A549 (cell line): Measurements from ENCODE around the gene MAP3K13. TPM values are rescaled to one million over a fixed set of nuclear protein-coding genes. Genes with fewer than 3 reads are reported as not detected.

Experiments
- ATAC-seq, 2 experiments: fragments of 200-7000 bp in 1 of 2; fragments of >200 bp in 1 of 2; cut with Nextera tagmentation in 1 of 2; cut with Tn5 transposase in 1 of 2; 3 replicates each; pipeline versions ENCODE4 v1.8.0 to v1.9.1; 2018 to 2020; ENCODE audit warnings: mild to moderate bottlenecking in 1 of 2, moderate library complexity in 1 of 2
- CTCF ChIA-PET: fragments of 300-600 bp; sonication (Branson Sonifier 250); formaldehyde crosslinking; extraction: SDS; loops from one replicate; lab custom pipeline; 2021; ENCODE audit warnings: antibody characterized with exemption, inconsistent platforms; lab: Yijun Ruan, JAX
- POLR2A ChIA-PET: fragments of 350-600 bp; formaldehyde crosslinking; extraction: SDS; loops from one replicate; lab custom pipeline; 2021; ENCODE audit warnings: antibody characterized with exemption, inconsistent platforms; lab: Yijun Ruan, JAX
- DNase-seq, 2 experiments: peaks; one replicate each; pipeline versions ENCODE4 v3.0.0 to v3.0.0-alpha.2; 2011 to 2016; ENCODE audit warnings: low read depth in 1 of 2, low spot score in 1 of 2
- FAIRE-seq: peaks from 2 replicates; lab custom pipeline; 2011; peaks lifted over from hg19 to GRCh38; lab: Jason Lieb, UNC
- H3K27ac ChIP-seq, 2 experiments: fragments of >200 bp; sonication (Bioruptor Twin); formaldehyde crosslinking; 3 replicates each; pipeline ENCODE4 v1.5.1; 2016 to 2017
- H3K4me1 ChIP-seq: fragments of >200 bp; sonication (Bioruptor Twin); formaldehyde crosslinking; 3 replicates; pipeline ENCODE4 v1.6.1; 2016
- H3K4me2 ChIP-seq: fragments of >200 bp; sonication (Bioruptor Twin); formaldehyde crosslinking; 3 replicates; pipeline ENCODE4 v1.6.1; 2016
- H3K4me3 ChIP-seq: fragments of >200 bp; sonication (Bioruptor Twin); formaldehyde crosslinking; 3 replicates; pipeline ENCODE4 v1.5.1; 2016
- H3K9me3 ChIP-seq: fragments of >200 bp; sonication (Bioruptor Twin); formaldehyde crosslinking; 3 replicates; pipeline ENCODE4 v1.6.1; 2016
- BHLHE40 ChIP-seq: IDR thresholded peaks from 2 replicates; pipeline ENCODE4 v1.6.1; 2012; ENCODE audit warnings: low read depth, low read length, inconsistent platforms
- CEBPB ChIP-seq, 2 experiments: fragments of >200 bp in 1 of 2; sonication (Bioruptor Twin) in 1 of 2; formaldehyde crosslinking in 1 of 2; IDR thresholded peaks; 2 replicates each; pipeline ENCODE4 v1.6.1; 2012 to 2016
- CHD4 ChIP-seq: fragments of 200-600 bp; sonication (generic); IDR thresholded peaks from 2 replicates; pipeline ENCODE4 v1.6.1; 2016; ENCODE audit warnings: antibody characterized with exemption, mild to moderate bottlenecking, borderline replicate concordance
- EHF ChIP-seq: fragments of 250-450 bp; sonication (Bioruptor Pico); IDR thresholded peaks from 2 replicates; pipeline ENCODE4 v1.5.0; 2020; ENCODE audit warnings: mild to moderate bottlenecking
- FOSB ChIP-seq: fragments of 250-450 bp; sonication (Bioruptor Pico); IDR thresholded peaks from 2 replicates; pipeline ENCODE4 v1.5.0; 2020; ENCODE audit warnings: mild to moderate bottlenecking, moderate library complexity
- FOXS1 ChIP-seq: fragments of 250-450 bp; sonication (Bioruptor Pico); IDR thresholded peaks from 2 replicates; pipeline ENCODE4 v1.5.0; 2020; ENCODE audit warnings: mild to moderate bottlenecking, moderate library complexity
- HDAC2 ChIP-seq: fragments of 200-600 bp; sonication (generic); IDR thresholded peaks from 2 replicates; pipeline ENCODE4 v1.6.1; 2016
- HEYL ChIP-seq: fragments of 250-450 bp; sonication (Bioruptor Pico); IDR thresholded peaks from 2 replicates; pipeline ENCODE4 v1.8.0; 2021; ENCODE audit warnings: mild to moderate bottlenecking, moderate library complexity
- JUN ChIP-seq, 2 experiments: fragments of >200 bp; sonication (Bioruptor Twin); formaldehyde crosslinking; IDR thresholded peaks; 2 replicates in 1 of 2; 3 replicates in 1 of 2; pipeline ENCODE4 v1.6.1; 2016 to 2017
- KDM1A ChIP-seq: fragments of 200-600 bp; sonication (generic); IDR thresholded peaks from 2 replicates; pipeline ENCODE4 v1.6.1; 2016; ENCODE audit warnings: low read depth, mild to moderate bottlenecking
- KDM5A ChIP-seq: fragments of 200-600 bp; sonication (generic); IDR thresholded peaks from 2 replicates; pipeline ENCODE4 v1.6.1; 2016; ENCODE audit warnings: antibody characterized with exemption, mild to moderate bottlenecking
- MYC ChIP-seq: IDR thresholded peaks from 2 replicates; pipeline ENCODE4 v1.6.1; 2012; ENCODE audit warnings: mild to moderate bottlenecking, inconsistent platforms, low read length, improper control_type of control experiment, borderline replicate concordance
- NFE2L2 ChIP-seq: fragments of 150-350 bp; conservative IDR thresholded peaks from 2 replicates; pipeline ENCODE4 v1.6.1; 2014; ENCODE audit warnings: low read length
- NPAS2 ChIP-seq: fragments of 250-450 bp; sonication (Bioruptor Pico); IDR thresholded peaks from 2 replicates; pipeline ENCODE4 v1.8.0; 2022; ENCODE audit warnings: mild to moderate bottlenecking, moderate library complexity, borderline replicate concordance
- POLR2A ChIP-seq: IDR thresholded peaks from 2 replicates; pipeline ENCODE4 v1.6.1; 2012; ENCODE audit warnings: mild to moderate bottlenecking, low read length
- RCOR1 ChIP-seq: fragments of 150-350 bp; IDR thresholded peaks from 2 replicates; pipeline ENCODE4 v1.6.1; 2014; ENCODE audit warnings: antibody characterized with exemption, low read length, low read depth
- RNF2 ChIP-seq: fragments of 200-600 bp; sonication (generic); IDR thresholded peaks from 2 replicates; pipeline ENCODE4 v1.6.1; 2016; ENCODE audit warnings: low read depth, mild to moderate bottlenecking, antibody characterized with exemption, moderate library complexity, borderline replicate concordance
- ZC3H11A ChIP-seq: fragments of 450-650 bp; IDR thresholded peaks from 2 replicates; pipeline ENCODE4 v1.6.1; 2014; ENCODE audit warnings: antibody characterized with exemption, mild to moderate bottlenecking
- WGBS: methylation state at CpG from one replicate; pipeline ENCODE4 v1.1.6; 2017; ENCODE audit errors: missing lambda C conversion rate; 5-methylcytosine and 5-hydroxymethylcytosine counted together
- polyA plus RNA-seq, 4 experiments: library from polyadenylated mRNA; depleted of rRNA in 3 of 4; stranded (reverse); fragments of >200 nt; fragmentation: RNase III in 1 of 4; extraction: RNeasy Plus Mini Kit Qiagen cat#74134 plus additional on column Dnase treatment in 1 of 4; gene quantifications; 2 replicates in 3 of 4; 3 replicates in 1 of 4; pipeline ENCODE4 v1.2.3, GENCODE V29; 2011 to 2017
- TF ChIP-seq, protein P1 (sequence below): fragments of >200 bp; sonication (Bioruptor Twin); formaldehyde crosslinking; IDR thresholded peaks from 3 replicates; pipeline ENCODE4 v1.5.1; 2016
- TF ChIP-seq, protein P2 (sequence below): fragments of 200-600 bp; sonication (generic); IDR thresholded peaks from 2 replicates; pipeline ENCODE4 v1.6.1; 2016; ENCODE audit warnings: antibody characterized with exemption, mild to moderate bottlenecking, moderate library complexity
- TF ChIP-seq, protein P3 (sequence below): IDR thresholded peaks from 2 replicates; pipeline ENCODE4 v1.6.1; 2012; ENCODE audit warnings: low read depth, borderline replicate concordance
- TF ChIP-seq, protein P4 (sequence below): IDR thresholded peaks from 2 replicates; pipeline ENCODE4 v1.6.1; 2012
- TF ChIP-seq, protein P5 (sequence below): fragments of 450-650 bp; IDR thresholded peaks from 2 replicates; pipeline ENCODE4 v1.6.1; 2014; ENCODE audit warnings: antibody characterized with exemption

MAP3K13 gene
- polyA plus RNA-seq, 2 of the 4 experiments (the other 2 are of a cell fraction), result 15.8 to 23.2 TPM

DNA sequence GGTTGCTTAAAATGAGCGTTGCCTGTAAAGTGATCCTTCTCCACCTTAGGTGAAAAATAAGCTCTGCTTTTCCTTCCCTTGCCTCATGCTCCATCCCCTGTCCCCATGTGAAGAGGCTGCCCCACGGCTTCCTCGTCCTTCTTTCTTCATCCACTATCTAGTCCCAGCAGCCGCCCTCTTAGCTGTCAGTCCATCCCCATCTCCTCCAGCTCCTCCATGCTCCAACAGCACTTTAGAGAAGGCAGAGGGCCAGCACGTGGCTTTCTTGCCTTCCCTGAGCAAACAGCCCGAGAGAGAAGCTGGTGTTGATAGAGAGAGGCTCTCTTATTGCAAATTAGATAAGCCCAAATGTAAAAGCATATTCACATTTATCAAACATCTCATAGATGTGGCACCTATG, 144.9 kb downstream of the MAP3K13 start (continued):
- TF ChIP-seq FOSB (CRISPR knock-in tag) (no peak), CHD4 (no peak), EHF (CRISPR knock-in tag) (no peak), FOXS1 (CRISPR knock-in tag) (no peak), RCOR1 (no peak), HEYL (CRISPR knock-in tag) (no peak)

DNA sequence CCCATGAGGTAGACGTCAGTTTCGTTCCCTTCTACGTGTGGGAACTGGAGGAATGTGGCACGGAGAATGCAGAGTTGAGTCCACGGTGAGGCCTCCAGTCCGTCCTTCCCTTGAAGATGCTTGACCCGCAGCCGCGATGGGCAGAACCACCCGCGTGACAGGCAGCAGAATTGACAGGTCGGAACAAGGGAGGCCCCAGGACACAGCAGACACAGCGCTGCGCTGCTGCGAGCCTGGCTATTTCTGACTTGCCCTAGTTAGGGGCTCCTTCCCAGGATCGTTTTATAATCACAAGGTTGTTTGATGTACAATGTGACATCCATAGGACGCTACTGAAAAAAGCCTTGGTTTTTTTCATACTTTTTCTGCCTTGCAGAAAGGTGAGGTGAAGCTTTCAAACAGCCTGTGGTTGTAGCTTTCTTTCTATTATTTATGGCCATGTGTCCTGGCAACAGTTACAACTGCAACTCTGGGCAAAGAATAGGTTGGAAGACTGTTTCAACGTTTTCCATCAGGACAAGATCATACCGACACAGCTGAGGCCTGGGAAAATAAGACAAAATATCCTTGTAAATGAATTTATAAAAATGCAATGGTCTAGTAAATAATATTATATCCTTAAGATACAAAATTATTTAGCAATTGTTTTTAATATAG, 145.5 kb downstream of the MAP3K13 start:
- CTCF ChIA-PET, result interaction anchor here (1.2 kb wide), 1 partner anchor 50 kb away, joined by 4 read pairs; no protein-coding TSS in a partner anchor
- FAIRE-seq, result no peak
- no peaks in the 10 kb centered on the region for H3K4me1 ChIP-seq
- no peak for TF ChIP-seq CEBPB (IDR thresholded peaks at IDR 0.05)
- TF ChIP-seq, protein P1, sequence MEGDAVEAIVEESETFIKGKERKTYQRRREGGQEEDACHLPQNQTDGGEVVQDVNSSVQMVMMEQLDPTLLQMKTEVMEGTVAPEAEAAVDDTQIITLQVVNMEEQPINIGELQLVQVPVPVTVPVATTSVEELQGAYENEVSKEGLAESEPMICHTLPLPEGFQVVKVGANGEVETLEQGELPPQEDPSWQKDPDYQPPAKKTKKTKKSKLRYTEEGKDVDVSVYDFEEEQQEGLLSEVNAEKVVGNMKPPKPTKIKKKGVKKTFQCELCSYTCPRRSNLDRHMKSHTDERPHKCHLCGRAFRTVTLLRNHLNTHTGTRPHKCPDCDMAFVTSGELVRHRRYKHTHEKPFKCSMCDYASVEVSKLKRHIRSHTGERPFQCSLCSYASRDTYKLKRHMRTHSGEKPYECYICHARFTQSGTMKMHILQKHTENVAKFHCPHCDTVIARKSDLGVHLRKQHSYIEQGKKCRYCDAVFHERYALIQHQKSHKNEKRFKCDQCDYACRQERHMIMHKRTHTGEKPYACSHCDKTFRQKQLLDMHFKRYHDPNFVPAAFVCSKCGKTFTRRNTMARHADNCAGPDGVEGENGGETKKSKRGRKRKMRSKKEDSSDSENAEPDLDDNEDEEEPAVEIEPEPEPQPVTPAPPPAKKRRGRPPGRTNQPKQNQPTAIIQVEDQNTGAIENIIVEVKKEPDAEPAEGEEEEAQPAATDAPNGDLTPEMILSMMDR, result no peak
- TF ChIP-seq HDAC2, result no peak
- no peak for TF ChIP-seq JUN (IDR thresholded peaks at IDR 0.05)
- TF ChIP-seq KDM1A, result no peak
- TF ChIP-seq, protein P2, sequence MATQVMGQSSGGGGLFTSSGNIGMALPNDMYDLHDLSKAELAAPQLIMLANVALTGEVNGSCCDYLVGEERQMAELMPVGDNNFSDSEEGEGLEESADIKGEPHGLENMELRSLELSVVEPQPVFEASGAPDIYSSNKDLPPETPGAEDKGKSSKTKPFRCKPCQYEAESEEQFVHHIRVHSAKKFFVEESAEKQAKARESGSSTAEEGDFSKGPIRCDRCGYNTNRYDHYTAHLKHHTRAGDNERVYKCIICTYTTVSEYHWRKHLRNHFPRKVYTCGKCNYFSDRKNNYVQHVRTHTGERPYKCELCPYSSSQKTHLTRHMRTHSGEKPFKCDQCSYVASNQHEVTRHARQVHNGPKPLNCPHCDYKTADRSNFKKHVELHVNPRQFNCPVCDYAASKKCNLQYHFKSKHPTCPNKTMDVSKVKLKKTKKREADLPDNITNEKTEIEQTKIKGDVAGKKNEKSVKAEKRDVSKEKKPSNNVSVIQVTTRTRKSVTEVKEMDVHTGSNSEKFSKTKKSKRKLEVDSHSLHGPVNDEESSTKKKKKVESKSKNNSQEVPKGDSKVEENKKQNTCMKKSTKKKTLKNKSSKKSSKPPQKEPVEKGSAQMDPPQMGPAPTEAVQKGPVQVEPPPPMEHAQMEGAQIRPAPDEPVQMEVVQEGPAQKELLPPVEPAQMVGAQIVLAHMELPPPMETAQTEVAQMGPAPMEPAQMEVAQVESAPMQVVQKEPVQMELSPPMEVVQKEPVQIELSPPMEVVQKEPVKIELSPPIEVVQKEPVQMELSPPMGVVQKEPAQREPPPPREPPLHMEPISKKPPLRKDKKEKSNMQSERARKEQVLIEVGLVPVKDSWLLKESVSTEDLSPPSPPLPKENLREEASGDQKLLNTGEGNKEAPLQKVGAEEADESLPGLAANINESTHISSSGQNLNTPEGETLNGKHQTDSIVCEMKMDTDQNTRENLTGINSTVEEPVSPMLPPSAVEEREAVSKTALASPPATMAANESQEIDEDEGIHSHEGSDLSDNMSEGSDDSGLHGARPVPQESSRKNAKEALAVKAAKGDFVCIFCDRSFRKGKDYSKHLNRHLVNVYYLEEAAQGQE, result no peak
- no peak for TF ChIP-seq POLR2A
- TF ChIP-seq HEYL (CRISPR knock-in tag), result no peak
- TF ChIP-seq ZC3H11A, result no peak
- no peak for TF ChIP-seq BHLHE40
- TF ChIP-seq RNF2, result no peak
- TF ChIP-seq, protein P3, sequence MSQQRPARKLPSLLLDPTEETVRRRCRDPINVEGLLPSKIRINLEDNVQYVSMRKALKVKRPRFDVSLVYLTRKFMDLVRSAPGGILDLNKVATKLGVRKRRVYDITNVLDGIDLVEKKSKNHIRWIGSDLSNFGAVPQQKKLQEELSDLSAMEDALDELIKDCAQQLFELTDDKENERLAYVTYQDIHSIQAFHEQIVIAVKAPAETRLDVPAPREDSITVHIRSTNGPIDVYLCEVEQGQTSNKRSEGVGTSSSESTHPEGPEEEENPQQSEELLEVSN, result no peak
- no peak for TF ChIP-seq FOSB (CRISPR knock-in tag)
- TF ChIP-seq KDM5A, result no peak
- TF ChIP-seq, protein P4, sequence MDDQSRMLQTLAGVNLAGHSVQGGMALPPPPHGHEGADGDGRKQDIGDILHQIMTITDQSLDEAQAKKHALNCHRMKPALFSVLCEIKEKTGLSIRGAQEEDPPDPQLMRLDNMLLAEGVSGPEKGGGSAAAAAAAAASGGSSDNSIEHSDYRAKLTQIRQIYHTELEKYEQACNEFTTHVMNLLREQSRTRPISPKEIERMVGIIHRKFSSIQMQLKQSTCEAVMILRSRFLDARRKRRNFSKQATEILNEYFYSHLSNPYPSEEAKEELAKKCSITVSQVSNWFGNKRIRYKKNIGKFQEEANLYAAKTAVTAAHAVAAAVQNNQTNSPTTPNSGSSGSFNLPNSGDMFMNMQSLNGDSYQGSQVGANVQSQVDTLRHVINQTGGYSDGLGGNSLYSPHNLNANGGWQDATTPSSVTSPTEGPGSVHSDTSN, result no peak
- no peak for TF ChIP-seq NFE2L2
- TF ChIP-seq MYC, result no peak
- TF ChIP-seq, protein P5, sequence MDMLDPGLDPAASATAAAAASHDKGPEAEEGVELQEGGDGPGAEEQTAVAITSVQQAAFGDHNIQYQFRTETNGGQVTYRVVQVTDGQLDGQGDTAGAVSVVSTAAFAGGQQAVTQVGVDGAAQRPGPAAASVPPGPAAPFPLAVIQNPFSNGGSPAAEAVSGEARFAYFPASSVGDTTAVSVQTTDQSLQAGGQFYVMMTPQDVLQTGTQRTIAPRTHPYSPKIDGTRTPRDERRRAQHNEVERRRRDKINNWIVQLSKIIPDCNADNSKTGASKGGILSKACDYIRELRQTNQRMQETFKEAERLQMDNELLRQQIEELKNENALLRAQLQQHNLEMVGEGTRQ, result no peak
- no peak for TF ChIP-seq NPAS2 (CRISPR knock-in tag)
- TF ChIP-seq, all 56 proteins: peak for 0
- Histone ChIP-seq H3K9me3 (no peaks in the 10 kb centered on the region), H3K4me3 (no peak overlapping the region), H3K4me2 (no peak overlapping the region), H3K27ac (no peak overlapping the region)
- WGBS, result 89% methylated on average over 19 of the region's 19 CpGs
- ATAC-seq, result no peak
- POLR2A ChIA-PET, result no interaction called here
- DNase-seq, result no peak
